A673 (cell line): ENCODE data around the gene USP34.

Experiments
- EZH2 ChIP-seq: fragments of 200-600 bp; sonication (generic); IDR thresholded peaks from 2 replicates; pipeline ENCODE4 v1.6.1; 2017; ENCODE audit warnings: borderline replicate concordance, low read depth, mild to moderate bottlenecking, mixed read lengths, antibody characterized with exemption, low read length; ENCODE audit not compliant: poor library complexity, severe bottlenecking
- TF ChIP-seq, protein P1 (sequence below): fragments of 300-800, 200-600 bp; sonication (generic); conservative IDR thresholded peaks from 2 replicates; pipeline ENCODE4 v1.5.1; 2017; ENCODE audit warnings: low read depth, mild to moderate bottlenecking, antibody characterized with exemption, low read length, moderate library complexity, mixed read lengths

DNA sequence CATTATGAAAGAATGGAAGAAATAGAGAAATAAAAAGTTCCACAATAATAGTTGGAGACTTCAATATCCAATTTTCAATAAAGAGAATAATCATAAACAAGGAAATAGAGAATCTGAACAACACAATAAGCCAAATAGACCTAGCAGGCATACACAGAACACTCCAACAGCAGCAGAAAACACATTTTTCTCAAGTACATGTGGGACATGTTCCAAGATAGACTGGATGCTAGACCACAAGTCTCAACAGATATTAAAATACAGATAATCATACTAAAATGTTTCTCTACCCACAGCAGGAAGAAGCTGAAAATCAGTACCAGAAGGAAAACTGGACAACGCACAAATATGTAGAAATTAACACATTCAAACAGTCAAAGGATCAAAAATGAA lies 113.9 kb downstream of the USP34 start:
- no peak for TF ChIP-seq EZH2
- TF ChIP-seq, protein P1, sequence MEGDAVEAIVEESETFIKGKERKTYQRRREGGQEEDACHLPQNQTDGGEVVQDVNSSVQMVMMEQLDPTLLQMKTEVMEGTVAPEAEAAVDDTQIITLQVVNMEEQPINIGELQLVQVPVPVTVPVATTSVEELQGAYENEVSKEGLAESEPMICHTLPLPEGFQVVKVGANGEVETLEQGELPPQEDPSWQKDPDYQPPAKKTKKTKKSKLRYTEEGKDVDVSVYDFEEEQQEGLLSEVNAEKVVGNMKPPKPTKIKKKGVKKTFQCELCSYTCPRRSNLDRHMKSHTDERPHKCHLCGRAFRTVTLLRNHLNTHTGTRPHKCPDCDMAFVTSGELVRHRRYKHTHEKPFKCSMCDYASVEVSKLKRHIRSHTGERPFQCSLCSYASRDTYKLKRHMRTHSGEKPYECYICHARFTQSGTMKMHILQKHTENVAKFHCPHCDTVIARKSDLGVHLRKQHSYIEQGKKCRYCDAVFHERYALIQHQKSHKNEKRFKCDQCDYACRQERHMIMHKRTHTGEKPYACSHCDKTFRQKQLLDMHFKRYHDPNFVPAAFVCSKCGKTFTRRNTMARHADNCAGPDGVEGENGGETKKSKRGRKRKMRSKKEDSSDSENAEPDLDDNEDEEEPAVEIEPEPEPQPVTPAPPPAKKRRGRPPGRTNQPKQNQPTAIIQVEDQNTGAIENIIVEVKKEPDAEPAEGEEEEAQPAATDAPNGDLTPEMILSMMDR = no peak
